Neuron (in vitro differentiated cells): ENCODE results near the gene TSC22D3.

ENCODE experiments used
- H2AFZ ChIP-seq: one replicate; pipeline ENCODE4 v1.6.1; 2013; ENCODE audit warnings: low read depth, mild to moderate bottlenecking, inconsistent platforms, low read length, moderate library complexity
- H3K27me3 ChIP-seq: one replicate; pipeline ENCODE4 v1.6.1; 2013; ENCODE audit warnings: low read length; ENCODE audit not compliant: insufficient read depth
- H3K36me3 ChIP-seq: one replicate; pipeline ENCODE4 v1.6.1; 2013; ENCODE audit warnings: low read length; ENCODE audit not compliant: insufficient read depth
- H3K4me1 ChIP-seq: one replicate; pipeline ENCODE4 v1.6.1; 2013; ENCODE audit warnings: low read length; ENCODE audit not compliant: insufficient read depth
- H3K4me3 ChIP-seq: 2 replicates; pipeline ENCODE4 v1.5.1; 2013; ENCODE audit warnings: mild to moderate bottlenecking, low read length, moderate library complexity
- H3K9me3 ChIP-seq: one replicate; pipeline ENCODE4 v1.6.1; 2013; ENCODE audit warnings: low read length

TSC22D3 gene

GRCh38 chrX:107773906-107774435 lies 1.6 kb downstream of the TSC22D3 start:
- no peak overlapping the region for H3K4me3 ChIP-seq
- H3K4me1 ChIP-seq, result peaks cover 6% of the 10 kb centered on the region
- peaks cover 33% of the 10 kb centered on the region for H3K27me3 ChIP-seq

GRCh38 chrX:107773206-107773605 lies 2.4 kb downstream of the TSC22D3 start:
- no peak overlapping the region for H2AFZ ChIP-seq
- no peaks in the 10 kb centered on the region for H3K36me3 ChIP-seq
- no peaks in the 10 kb centered on the region for H3K9me3 ChIP-seq
- no peak overlapping the region for H3K4me3 ChIP-seq
- peaks cover 6% of the 10 kb centered on the region for H3K4me1 ChIP-seq
- H3K27me3 ChIP-seq, result peaks cover 33% of the 10 kb centered on the region

More at GRCh38 chrX:107773906-107774435, 1.6 kb downstream of the TSC22D3 start:
- no peaks in the 10 kb centered on the region for H3K36me3 ChIP-seq
- H3K9me3 ChIP-seq, result no peaks in the 10 kb centered on the region
- no peak overlapping the region for H2AFZ ChIP-seq

DNA sequence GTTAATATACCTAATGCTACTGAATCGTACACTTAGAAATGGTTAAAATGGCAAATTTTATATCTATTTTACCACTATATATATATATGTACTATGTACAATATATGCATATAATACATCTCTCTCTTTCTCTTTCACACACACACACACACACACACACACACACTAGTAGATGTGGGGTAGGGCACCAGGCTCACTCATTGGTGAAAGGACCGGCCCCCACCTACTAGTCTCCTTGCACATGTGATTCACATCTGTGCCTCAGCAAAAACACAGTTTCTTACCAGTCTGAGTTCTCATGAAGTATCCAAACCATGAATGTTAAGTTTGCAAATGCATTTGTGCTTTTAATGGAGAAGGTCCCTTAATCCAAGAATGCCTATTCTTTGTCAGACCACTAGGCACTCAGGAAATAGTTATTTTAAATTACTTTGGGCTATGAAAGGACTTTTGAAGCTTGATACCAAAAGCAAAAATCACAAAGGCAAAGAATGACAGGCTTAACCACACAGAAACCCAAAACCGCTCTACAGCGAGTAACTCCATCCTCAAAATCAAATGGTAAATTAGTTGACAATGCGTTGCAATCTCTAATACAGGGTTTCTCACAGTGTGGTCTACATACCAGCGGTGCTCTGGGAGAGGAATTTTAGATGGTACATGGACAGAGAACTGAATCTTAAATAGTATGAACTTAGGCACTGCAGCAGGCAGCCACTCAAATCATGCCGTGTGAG lies 5.8 kb downstream of the TSC22D3 start:
- peaks cover 28% of the 10 kb centered on the region for H3K27me3 ChIP-seq
- H3K4me3 ChIP-seq, result no peak overlapping the region
- no peaks in the 10 kb centered on the region for H3K9me3 ChIP-seq
- H3K4me1 ChIP-seq, result no peaks in the 10 kb centered on the region
- no peaks in the 10 kb centered on the region for H3K36me3 ChIP-seq
- no peak overlapping the region for H2AFZ ChIP-seq

GRCh38 chrX:107768051-107768450 lies 7.5 kb downstream of the TSC22D3 start:
- Histone ChIP-seq H3K36me3 (no peaks in the 10 kb centered on the region), H3K4me1 (no peaks in the 10 kb centered on the region), H3K4me3 (no peak overlapping the region), H2AFZ (no peak overlapping the region), H3K9me3 (no peaks in the 10 kb centered on the region), H3K27me3 (peaks cover 14% of the 10 kb centered on the region)

- peaks cover 13% of the 10 kb centered on the region for H3K27me3 ChIP-seq
These were observed 9.0 kb downstream of the TSC22D3 start for GRCh38 chrX:107766470-107767150.

GRCh38 chrX:107764845-107765608 lies 10.6 kb downstream of the TSC22D3 start:
- H3K4me3 ChIP-seq, result no peak overlapping the region
- no peaks in the 10 kb centered on the region for H3K36me3 ChIP-seq
- H2AFZ ChIP-seq, result no peak overlapping the region
- H3K9me3 ChIP-seq, result no peaks in the 10 kb centered on the region
- peaks cover 8% of the 10 kb centered on the region for H3K27me3 ChIP-seq
- H3K4me1 ChIP-seq, result no peaks in the 10 kb centered on the region

More at GRCh38 chrX:107766470-107767150, 9.0 kb downstream of the TSC22D3 start:
- no peaks in the 10 kb centered on the region for H3K36me3 ChIP-seq
- H3K9me3 ChIP-seq, result no peaks in the 10 kb centered on the region
- no peaks in the 10 kb centered on the region for H3K4me1 ChIP-seq
- H2AFZ ChIP-seq, result no peak overlapping the region
- H3K4me3 ChIP-seq, result no peak overlapping the region

DNA sequence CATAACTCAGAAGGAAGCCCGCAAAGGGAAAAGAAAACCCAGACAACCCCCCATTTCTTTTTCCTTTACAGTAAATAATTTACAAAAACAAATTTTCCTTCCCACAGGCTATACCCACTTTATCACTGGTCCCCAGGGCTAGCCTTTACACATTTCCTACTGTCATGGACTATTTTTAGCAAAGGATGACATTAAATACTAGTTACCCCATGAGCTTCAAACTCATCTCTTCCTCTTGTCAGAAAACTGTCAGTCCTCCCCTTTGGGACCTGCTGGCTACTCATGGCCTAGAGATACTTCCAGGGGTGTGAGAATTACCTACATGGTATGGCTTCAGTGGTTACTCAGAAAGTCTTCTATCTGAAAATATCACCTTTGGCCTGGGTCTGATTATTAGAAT lies 11.9 kb downstream of the TSC22D3 start:
- Histone ChIP-seq H2AFZ (no peak overlapping the region), H3K27me3 (peaks cover 8% of the 10 kb centered on the region), H3K36me3 (no peaks in the 10 kb centered on the region), H3K4me1 (no peaks in the 10 kb centered on the region), H3K4me3 (no peak overlapping the region), H3K9me3 (no peaks in the 10 kb centered on the region)

- Histone ChIP-seq H3K9me3 (no peaks in the 10 kb centered on the region), H3K36me3 (no peaks in the 10 kb centered on the region), H3K27me3 (peaks cover 3% of the 10 kb centered on the region), H3K4me3 (no peak overlapping the region), H2AFZ (no peak overlapping the region), H3K4me1 (no peaks in the 10 kb centered on the region)
These were observed 15.1 kb downstream of the TSC22D3 start for GRCh38 chrX:107760304-107761077.

DNA sequence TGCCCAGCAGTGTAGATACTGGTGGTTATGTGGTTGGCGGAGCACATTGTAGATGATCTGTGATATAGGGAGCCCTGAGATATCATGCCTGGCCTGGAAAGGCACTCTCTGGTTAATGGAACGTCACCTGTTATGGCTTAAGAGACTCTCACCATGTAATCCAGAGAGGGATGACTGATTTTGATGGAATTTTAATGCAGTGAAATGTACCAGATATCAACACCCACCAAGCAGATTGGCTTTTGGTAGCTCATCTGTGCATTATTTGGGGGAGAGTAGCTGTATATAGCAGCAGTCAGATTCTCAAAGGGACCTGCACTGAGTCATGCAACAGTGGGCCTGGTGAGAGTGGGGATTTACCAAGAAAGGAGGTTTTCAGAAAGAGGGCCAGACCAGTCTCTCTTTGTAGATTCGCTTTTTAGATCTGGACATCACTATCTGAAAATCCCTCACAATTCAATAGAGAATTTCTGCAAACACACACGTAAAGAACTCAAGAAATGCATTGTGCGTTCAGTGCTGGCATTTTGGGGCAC lies 17.3 kb downstream of the TSC22D3 start:
- H2AFZ ChIP-seq, result no peak overlapping the region
- H3K4me3 ChIP-seq, result no peak overlapping the region
- no peaks in the 10 kb centered on the region for H3K36me3 ChIP-seq
- no peaks in the 10 kb centered on the region for H3K9me3 ChIP-seq
- no peaks in the 10 kb centered on the region for H3K4me1 ChIP-seq
- peaks cover 3% of the 10 kb centered on the region for H3K27me3 ChIP-seq

DNA sequence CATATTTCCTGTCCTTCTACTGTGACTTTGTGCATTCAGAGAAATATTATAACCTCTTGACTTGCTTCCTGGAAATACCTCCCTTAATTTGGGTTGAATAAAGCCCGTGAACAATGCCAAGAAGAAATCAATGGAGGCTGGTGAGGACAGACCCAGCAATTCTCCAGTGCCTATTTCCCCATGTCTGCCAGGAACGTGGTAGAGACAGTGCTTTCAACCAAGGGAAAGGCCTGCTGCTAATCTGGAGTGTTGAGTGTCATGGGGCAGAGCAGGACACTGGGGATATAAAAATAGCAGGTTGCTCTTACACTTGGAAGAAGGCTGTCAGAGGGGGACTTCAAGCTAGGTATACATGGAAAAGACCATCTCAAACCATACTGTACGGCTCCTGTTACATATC lies 19.9 kb downstream of the TSC22D3 start:
- no peak overlapping the region for H2AFZ ChIP-seq
- H3K4me3 ChIP-seq, result no peak overlapping the region
- H3K9me3 ChIP-seq, result no peaks in the 10 kb centered on the region
- H3K36me3 ChIP-seq, result no peaks in the 10 kb centered on the region
- H3K4me1 ChIP-seq, result no peaks in the 10 kb centered on the region
- H3K27me3 ChIP-seq, result peaks cover 6% of the 10 kb centered on the region

DNA sequence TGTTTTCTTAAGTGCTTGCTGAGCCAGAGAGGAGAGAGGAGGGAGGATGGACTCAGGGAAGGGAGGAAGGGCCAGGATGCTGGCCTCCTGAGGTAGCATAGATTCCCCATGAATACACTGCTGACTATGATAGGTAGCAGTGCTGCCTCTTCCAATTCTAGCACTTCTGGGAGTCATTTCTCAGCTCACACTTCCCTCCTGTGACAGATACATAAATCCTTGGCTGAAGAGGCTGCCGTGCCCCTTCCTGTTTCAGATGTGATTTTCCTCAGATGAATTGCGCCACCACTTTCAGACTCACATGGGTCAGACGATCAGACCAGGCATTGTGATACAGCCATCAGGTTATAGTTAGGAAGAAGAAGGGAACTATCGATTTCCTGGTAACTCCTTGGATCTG lies 22.4 kb downstream of the TSC22D3 start:
- no peaks in the 10 kb centered on the region for H3K9me3 ChIP-seq
- H3K27me3 ChIP-seq, result peaks cover 9% of the 10 kb centered on the region
- H3K4me1 ChIP-seq, result no peaks in the 10 kb centered on the region
- H3K4me3 ChIP-seq, result no peak overlapping the region
- no peaks in the 10 kb centered on the region for H3K36me3 ChIP-seq
- H2AFZ ChIP-seq, result no peak overlapping the region

DNA sequence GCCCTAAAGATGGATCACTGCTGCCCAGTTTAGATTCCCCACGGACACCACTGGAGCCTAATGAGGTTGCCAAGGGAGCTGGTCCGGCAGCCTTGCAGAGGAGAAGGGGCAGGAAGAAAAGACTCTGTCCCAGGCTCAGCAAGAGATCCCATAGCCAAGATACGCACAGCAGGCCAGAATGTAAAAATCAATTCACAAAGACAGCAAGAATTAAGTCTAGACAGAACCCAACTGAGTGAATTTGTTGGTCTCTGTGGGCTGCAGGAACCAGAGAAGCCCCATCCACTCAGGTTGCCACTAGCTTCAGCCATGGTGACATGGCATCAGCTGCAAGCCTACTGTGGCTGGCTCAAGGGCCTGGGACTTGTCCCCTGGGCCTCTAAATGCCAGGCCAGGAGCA lies 22.9 kb downstream of the TSC22D3 start:
- Histone ChIP-seq H3K9me3 (no peaks in the 10 kb centered on the region), H3K4me3 (no peak overlapping the region), H3K27me3 (peaks cover 9% of the 10 kb centered on the region), H3K36me3 (no peaks in the 10 kb centered on the region), H2AFZ (no peak overlapping the region), H3K4me1 (no peaks in the 10 kb centered on the region)
